Peyer's patch (tissue), 4 donors: ENCODE measurements around the gene PDE6A. TPM values are rescaled to one million over a fixed set of nuclear protein-coding genes. Genes with fewer than 3 reads are reported as not detected.

Experiments used
- DNase-seq, 3 donors: peaks; one replicate each; pipeline ENCODE4 v3.0.0-alpha.2; 2017 to 2019
- H3K27ac ChIP-seq, 4 donors: fragments of 200-600 bp; sonication (generic); one replicate each; pipeline ENCODE4 v1.5.1; 2016 to 2019
- H3K27me3 ChIP-seq, 2 donors: fragments of 200-600 bp; sonication (generic); one replicate each; pipeline ENCODE4 v1.5.1; 2019
- H3K36me3 ChIP-seq, 3 donors: fragments of 200-600 bp; sonication (generic); one replicate each; pipeline ENCODE4 v1.5.1; 2016 to 2019
- H3K4me1 ChIP-seq, 4 donors: fragments of 200-600 bp; sonication (generic); one replicate each; pipeline ENCODE4 v1.5.1; 2016 to 2019
- H3K4me3 ChIP-seq, 4 donors: fragments of 200-600 bp; sonication (generic); 1 replicate in 3 of 4; 2 replicates in 1 of 4; pipeline ENCODE4 v1.5.1; 2016 to 2019; ENCODE audit warnings: mild to moderate bottlenecking in 1 of 4
- H3K9me3 ChIP-seq, 4 donors: fragments of 200-600 bp; sonication (generic); one replicate each; pipeline ENCODE4 v1.5.1; 2016 to 2019; ENCODE audit warnings: mild to moderate bottlenecking in 1 of 4
- POLR2A ChIP-seq, 2 donors: fragments of 450-650 bp; IDR thresholded peaks; one replicate each; pipeline ENCODE4 v1.5.1; 2017; ENCODE audit warnings: antibody characterized with exemption in 2 of 2, mild to moderate bottlenecking in 2 of 2, moderate library complexity in 2 of 2
- total RNA-seq, 4 donors: library from RNA; depleted of rRNA; stranded (reverse); fragments of >200 nt; gene quantifications; one replicate each; pipeline ENCODE4 v1.1.0, GENCODE V29; 2016
- TF ChIP-seq, protein P1 (sequence below), 6 experiments: fragments of 450-650 bp in 4 of 6; fragments of 200-600 bp in 2 of 6; sonication (generic) in 1 of 6; IDR thresholded peaks; one replicate each; pipeline ENCODE4 v1.5.1; 2017 to 2019; ENCODE audit warnings: antibody characterized with exemption in 6 of 6, mild to moderate bottlenecking in 3 of 6, moderate library complexity in 1 of 6

The PDE6A gene
- total RNA-seq, 4 donors from 2014 or later: not detected

DNA sequence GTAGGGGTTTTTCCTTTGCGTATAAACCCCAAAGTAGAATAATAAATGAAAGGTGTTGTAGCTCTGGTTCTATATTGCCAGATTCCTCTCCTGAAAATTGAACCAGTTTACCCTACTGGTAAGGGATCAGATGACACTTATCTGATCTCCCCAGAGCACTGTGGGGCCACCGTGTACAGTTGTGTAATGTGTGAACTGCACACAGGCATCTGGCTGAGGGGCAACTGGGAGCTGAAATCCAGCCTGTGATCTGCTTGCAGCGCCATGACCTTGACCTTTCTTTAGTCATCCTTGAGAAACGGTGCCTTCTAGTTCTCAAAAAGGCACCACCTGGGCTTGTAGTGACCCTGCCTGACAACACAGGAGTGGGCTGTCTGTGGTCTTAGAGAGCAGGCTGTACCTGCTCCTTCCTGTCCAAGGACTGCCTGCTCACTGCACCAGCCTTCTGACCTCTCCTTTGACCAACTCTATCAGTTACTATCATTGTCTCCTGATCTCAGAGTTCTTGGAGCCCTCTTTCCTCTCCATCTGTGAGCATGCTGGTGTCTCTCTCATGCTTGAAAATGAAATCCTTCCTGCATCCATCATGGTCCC, 40.2 kb downstream of the PDE6A start:
- no peaks in the 10 kb centered on the region for H3K9me3 ChIP-seq
- DNase-seq: no peak
- no peaks in the 10 kb centered on the region for H3K27me3 ChIP-seq
- no peak overlapping the region for H3K4me3 ChIP-seq
- no peak overlapping the region for H3K27ac ChIP-seq
- TF ChIP-seq POLR2A (IDR thresholded peaks at IDR 0.05): no peak
- TF ChIP-seq, protein P1, sequence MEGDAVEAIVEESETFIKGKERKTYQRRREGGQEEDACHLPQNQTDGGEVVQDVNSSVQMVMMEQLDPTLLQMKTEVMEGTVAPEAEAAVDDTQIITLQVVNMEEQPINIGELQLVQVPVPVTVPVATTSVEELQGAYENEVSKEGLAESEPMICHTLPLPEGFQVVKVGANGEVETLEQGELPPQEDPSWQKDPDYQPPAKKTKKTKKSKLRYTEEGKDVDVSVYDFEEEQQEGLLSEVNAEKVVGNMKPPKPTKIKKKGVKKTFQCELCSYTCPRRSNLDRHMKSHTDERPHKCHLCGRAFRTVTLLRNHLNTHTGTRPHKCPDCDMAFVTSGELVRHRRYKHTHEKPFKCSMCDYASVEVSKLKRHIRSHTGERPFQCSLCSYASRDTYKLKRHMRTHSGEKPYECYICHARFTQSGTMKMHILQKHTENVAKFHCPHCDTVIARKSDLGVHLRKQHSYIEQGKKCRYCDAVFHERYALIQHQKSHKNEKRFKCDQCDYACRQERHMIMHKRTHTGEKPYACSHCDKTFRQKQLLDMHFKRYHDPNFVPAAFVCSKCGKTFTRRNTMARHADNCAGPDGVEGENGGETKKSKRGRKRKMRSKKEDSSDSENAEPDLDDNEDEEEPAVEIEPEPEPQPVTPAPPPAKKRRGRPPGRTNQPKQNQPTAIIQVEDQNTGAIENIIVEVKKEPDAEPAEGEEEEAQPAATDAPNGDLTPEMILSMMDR (IDR thresholded peaks at IDR 0.05): no peak
- H3K4me1 ChIP-seq: no peaks in the 10 kb centered on the region
- no peaks in the 10 kb centered on the region for H3K36me3 ChIP-seq

DNA sequence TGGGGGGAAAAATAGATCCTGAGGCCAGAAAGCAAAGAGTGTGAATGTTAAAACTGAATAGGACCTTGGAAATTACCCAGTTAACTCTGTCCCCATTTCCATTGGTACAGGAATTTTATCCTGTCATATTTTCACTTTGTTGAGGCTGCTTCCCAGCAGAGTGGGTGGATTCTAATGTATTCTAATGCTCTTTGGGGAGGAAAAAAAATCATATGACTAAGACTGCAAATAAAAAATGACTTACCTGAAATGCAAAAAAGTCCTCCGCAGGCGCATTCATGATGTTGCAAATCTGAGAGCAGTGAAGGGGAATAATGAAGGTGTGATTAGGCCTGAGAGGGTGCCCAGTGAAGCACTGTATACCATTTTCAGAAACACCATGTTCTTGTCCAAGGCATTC, 41.2 kb downstream of the PDE6A start:
- TF ChIP-seq, protein P1 (IDR thresholded peaks at IDR 0.05): no peak
- no peak for TF ChIP-seq POLR2A (IDR thresholded peaks at IDR 0.05)
- Histone ChIP-seq H3K27ac (no peak overlapping the region), H3K9me3 (no peaks in the 10 kb centered on the region), H3K36me3 (no peaks in the 10 kb centered on the region), H3K27me3 (no peaks in the 10 kb centered on the region), H3K4me1 (no peaks in the 10 kb centered on the region), H3K4me3 (no peak overlapping the region)
- DNase-seq: no peak

DNA sequence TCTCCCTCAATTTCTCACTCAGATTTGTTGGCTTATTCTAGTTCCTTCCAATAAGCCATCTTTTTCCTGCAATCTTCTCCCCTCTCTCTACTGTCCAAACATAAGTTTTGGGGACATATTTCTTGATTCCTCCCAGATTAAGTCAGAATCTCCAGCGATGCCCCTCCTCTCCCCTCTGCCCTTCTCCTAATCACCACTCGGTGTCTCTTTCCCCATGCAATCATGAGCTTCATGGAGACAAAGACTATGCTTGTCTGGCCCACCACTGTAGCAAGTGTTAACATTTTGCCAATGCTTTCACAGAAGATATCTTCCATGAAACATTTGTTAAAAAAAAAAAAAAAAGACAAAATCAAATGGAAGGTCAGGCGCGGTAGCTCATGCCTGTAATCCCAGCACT, 42.4 kb downstream of the PDE6A start:
- H3K27ac ChIP-seq: no peak overlapping the region

DNA sequence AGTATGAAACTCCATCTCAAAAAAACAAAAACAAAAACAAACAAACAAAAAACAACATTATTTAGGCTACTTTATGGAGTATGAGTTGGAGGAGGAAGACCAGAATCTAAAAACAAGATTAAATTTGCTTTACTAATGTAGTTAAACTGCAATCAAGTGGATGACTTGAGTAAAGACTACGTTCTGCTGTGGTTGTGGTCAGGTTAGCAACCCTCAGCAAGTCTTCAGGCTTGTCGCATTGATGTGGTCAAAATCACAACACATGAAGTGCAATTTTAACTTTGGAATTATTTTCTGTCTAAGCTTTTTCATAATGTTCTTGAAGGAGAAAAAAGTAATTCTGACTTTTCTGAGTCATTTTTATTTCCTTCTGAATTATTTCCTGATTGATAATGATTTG, 43.1 kb downstream of the PDE6A start:
- DNase-seq: no peak

More for the DNA sequence above, 42.4 kb downstream of the PDE6A start:
- Histone ChIP-seq H3K9me3 (no peaks in the 10 kb centered on the region), H3K4me3 (no peak overlapping the region), H3K27me3 (no peaks in the 10 kb centered on the region), H3K4me1 (no peaks in the 10 kb centered on the region), H3K36me3 (no peaks in the 10 kb centered on the region)
- TF ChIP-seq POLR2A (IDR thresholded peaks at IDR 0.05): no peak
- TF ChIP-seq, protein P1 (IDR thresholded peaks at IDR 0.05): peak in 1 of 6 experiments; percentile 15
- no peak for DNase-seq

DNA sequence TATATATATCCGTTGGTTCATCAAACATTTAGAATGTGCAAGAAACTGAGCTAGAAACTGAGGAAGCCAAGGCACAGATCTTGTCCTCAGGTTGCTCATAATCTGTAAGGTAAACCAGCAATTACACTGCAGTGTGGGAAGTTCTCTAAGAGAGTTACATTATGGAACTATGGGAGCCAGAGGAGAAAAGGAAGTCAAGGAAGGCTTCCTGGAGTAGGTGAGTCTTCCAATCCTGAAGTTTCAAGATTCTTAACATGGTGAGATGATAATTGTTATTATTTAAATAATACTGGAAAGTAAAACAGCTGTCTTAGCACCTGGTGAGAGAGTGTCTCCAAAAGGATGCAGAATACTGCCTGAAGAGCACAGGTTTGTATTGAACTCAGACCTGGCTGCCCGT, 44.2 kb downstream of the PDE6A start:
- no peaks in the 10 kb centered on the region for H3K36me3 ChIP-seq

More for the DNA sequence above, 43.1 kb downstream of the PDE6A start:
- TF ChIP-seq POLR2A (IDR thresholded peaks at IDR 0.05): no peak
- TF ChIP-seq, protein P1 (IDR thresholded peaks at IDR 0.05): no peak
- Histone ChIP-seq H3K27ac (no peak overlapping the region), H3K4me1 (no peaks in the 10 kb centered on the region), H3K4me3 (no peak overlapping the region), H3K27me3 (no peaks in the 10 kb centered on the region), H3K36me3 (no peaks in the 10 kb centered on the region), H3K9me3 (no peaks in the 10 kb centered on the region)

More for the DNA sequence above, 44.2 kb downstream of the PDE6A start:
- Histone ChIP-seq H3K4me3 (no peak overlapping the region), H3K4me1 (no peaks in the 10 kb centered on the region), H3K27me3 (no peaks in the 10 kb centered on the region), H3K9me3 (no peaks in the 10 kb centered on the region), H3K27ac (no peak overlapping the region)
- DNase-seq: no peak
- TF ChIP-seq, protein P1 (IDR thresholded peaks at IDR 0.05): no peak
- TF ChIP-seq POLR2A (IDR thresholded peaks at IDR 0.05): no peak
